HepG2 (cell line): ENCODE data around the gene IL27RA. TPM values are rescaled to one million over a fixed set of nuclear protein-coding genes. Genes with fewer than 3 reads are reported as not detected.

Experiments used
- ATAC-seq: fragments of 200-7000 bp; cut with Tn5 transposase; 3 replicates; pipeline ENCODE4 v1.9.1; 2020; ENCODE audit warnings: mild to moderate bottlenecking, moderate library complexity
- BruUV-seq: library from RNA; stranded (reverse); fragments of 400-500 nt; replicated peaks from 2 replicates; lab custom pipeline; 2021; lab: Mats Ljungman, UMichigan
- CTCF ChIA-PET: fragments of 300-600 bp; formaldehyde crosslinking; extraction: SDS; loops from one replicate; lab custom pipeline; 2021; ENCODE audit warnings: low total read pairs, inconsistent platforms, low intra/inter-chr PET ratio; lab: Yijun Ruan, JAX
- POLR2A ChIA-PET: fragments of 350-600 bp; sonication (Branson Sonifier 250); formaldehyde crosslinking; loops from one replicate; lab custom pipeline; 2020; ENCODE audit warnings: antibody characterized with exemption, inconsistent platforms; lab: Yijun Ruan, JAX
- DNase-seq: peaks from one replicate; pipeline ENCODE4 v3.0.0-alpha.2; 2015; ENCODE audit warnings: low spot score
- FAIRE-seq: peaks from 3 replicates; lab custom pipeline; 2011; peaks lifted over from hg19 to GRCh38; lab: Jason Lieb, UNC
- H2AFZ ChIP-seq: one replicate; pipeline ENCODE4 v1.6.1; 2011; ENCODE audit warnings: low read length, inconsistent platforms
- H3K27ac ChIP-seq: fragments of 300-600 bp; 3 replicates; pipeline ENCODE4 v1.8.0; 2011; ENCODE audit warnings: mixed run types, mild to moderate bottlenecking, mixed read lengths, low read length, inconsistent platforms; ENCODE audit not compliant: insufficient read depth; ENCODE audit errors: extremely low read length
- H3K27me3 ChIP-seq, 2 experiments: fragments of 200-600 bp in 1 of 2; 2 replicates in 1 of 2; 3 replicates in 1 of 2; pipeline versions ENCODE4 v1.6.0 to v1.8.0; 2011; ENCODE audit warnings: low read length in 2 of 2, mild to moderate bottlenecking in 2 of 2, moderate library complexity in 2 of 2, inconsistent platforms in 1 of 2; ENCODE audit not compliant: insufficient read depth in 2 of 2, control insufficient read depth in 1 of 2
- H3K36me3 ChIP-seq, 2 experiments: fragments of 200-600 bp in 1 of 2; replicated peaks in 1 of 2; 2 replicates in 1 of 2; 3 replicates in 1 of 2; pipeline versions ENCODE4 v1.5.1 to v1.8.0; 2011; ENCODE audit warnings: low read length in 2 of 2, inconsistent platforms in 1 of 2; ENCODE audit not compliant: insufficient read depth in 2 of 2, control insufficient read depth in 1 of 2
- H3K4me1 ChIP-seq: 2 replicates; pipeline ENCODE4 v1.5.1; 2012; ENCODE audit warnings: low read length, inconsistent platforms; ENCODE audit not compliant: insufficient read depth
- H3K4me2 ChIP-seq: 2 replicates; pipeline ENCODE4 v1.6.0; 2011; ENCODE audit warnings: low read depth, low read length, inconsistent platforms
- H3K4me3 ChIP-seq, 3 experiments: fragments of 200-600 bp in 1 of 3; sonication (generic), shearing (Covaris generic) in 1 of 3; replicated peaks in 1 of 3; 2 replicates each; pipeline ENCODE4 v1.5.1; 2011 to 2016; ENCODE audit warnings: low read length in 3 of 3, inconsistent platforms in 2 of 3, low read depth in 2 of 3, mild to moderate bottlenecking in 2 of 3, control low read depth in 1 of 3, mixed read lengths in 1 of 3; ENCODE audit not compliant: insufficient read depth in 1 of 3
- H3K79me2 ChIP-seq: one replicate; pipeline ENCODE4 v1.6.1; 2011; ENCODE audit warnings: low read length, inconsistent platforms; ENCODE audit not compliant: insufficient read depth
- H3K9ac ChIP-seq: 2 replicates; pipeline ENCODE4 v1.6.0; 2011; ENCODE audit warnings: mild to moderate bottlenecking, low read depth, low read length, inconsistent platforms; ENCODE audit not compliant: insufficient read depth
- H3K9me3 ChIP-seq: 2 replicates; pipeline ENCODE4 v1.5.1; 2012; ENCODE audit warnings: mild to moderate bottlenecking, low read length
- H4K20me1 ChIP-seq: 2 replicates; pipeline ENCODE4 v1.6.0; 2011; ENCODE audit warnings: inconsistent platforms, mild to moderate bottlenecking, low read length, moderate library complexity; ENCODE audit not compliant: insufficient read depth
- ARNTL ChIP-seq: sonication (generic); formaldehyde crosslinking; IDR thresholded peaks from 2 replicates; pipeline ENCODE4 v1.4.0; 2020; ENCODE audit warnings: mild to moderate bottlenecking, missing genetic modification reagents
- BCL6 ChIP-seq: IDR thresholded peaks from 2 replicates; pipeline ENCODE4 v1.6.1; 2016; ENCODE audit warnings: missing genetic modification reagents, missing compliant biosample characterization
- FOXP4 ChIP-seq: sonication (generic); formaldehyde crosslinking; IDR thresholded peaks from 2 replicates; pipeline ENCODE4 v1.4.0; 2020; ENCODE audit warnings: missing genetic modification reagents
- HNF4A ChIP-seq: sonication (generic); formaldehyde crosslinking; IDR thresholded peaks from 2 replicates; pipeline ENCODE4 v1.4.0; 2020; ENCODE audit warnings: missing genetic modification reagents
- LCORL ChIP-seq, 2 experiments: fragments of 450-650 bp in 1 of 2; sonication (generic) in 1 of 2; formaldehyde crosslinking in 1 of 2; IDR thresholded peaks; 2 replicates each; pipeline versions ENCODE4 v1.5.0 to v1.6.1; 2017 to 2020; ENCODE audit warnings: antibody characterized with exemption in 1 of 2, missing genetic modification reagents in 1 of 2
- MEF2D ChIP-seq: sonication (generic); formaldehyde crosslinking; IDR thresholded peaks from 2 replicates; pipeline ENCODE4 v1.5.1; 2020; ENCODE audit warnings: mild to moderate bottlenecking, missing genetic modification reagents
- MXD4 ChIP-seq: IDR thresholded peaks from 2 replicates; pipeline ENCODE4 v1.6.1; 2016; ENCODE audit warnings: mild to moderate bottlenecking, missing biosample characterization, missing genetic modification reagents
- MYC ChIP-seq: sonication (generic); formaldehyde crosslinking; IDR thresholded peaks from 2 replicates; pipeline ENCODE4 v1.9.0; 2021; ENCODE audit warnings: missing genetic modification reagents, borderline replicate concordance
- PATZ1 ChIP-seq: sonication (generic); formaldehyde crosslinking; IDR thresholded peaks from 2 replicates; pipeline ENCODE4 v1.4.0; 2020; ENCODE audit warnings: missing genetic modification reagents
- PHF8 ChIP-seq: sonication (generic); formaldehyde crosslinking; IDR thresholded peaks from 2 replicates; pipeline ENCODE4 v1.5.0; 2020; ENCODE audit warnings: missing genetic modification reagents
- POLR2A ChIP-seq, 2 experiments: IDR thresholded peaks; 2 replicates each; pipeline ENCODE4 v1.6.1; 2011; ENCODE audit warnings: low read depth in 2 of 2, low read length in 2 of 2, mild to moderate bottlenecking in 1 of 2, moderate library complexity in 1 of 2; ENCODE audit not compliant: insufficient read depth in 1 of 2
- SIN3A ChIP-seq: IDR thresholded peaks from 2 replicates; pipeline ENCODE4 v1.6.1; 2011; ENCODE audit warnings: low read depth, mild to moderate bottlenecking, control low read depth, low read length, borderline replicate concordance
- SPEN ChIP-seq: sonication (generic); formaldehyde crosslinking; IDR thresholded peaks from 2 replicates; pipeline ENCODE4 v1.5.1; 2020; ENCODE audit warnings: low read depth, mild to moderate bottlenecking, missing genetic modification reagents
- TGIF2 ChIP-seq: IDR thresholded peaks from 2 replicates; pipeline ENCODE4 v1.6.1; 2016; ENCODE audit warnings: control low read depth, missing compliant biosample characterization
- USF2 ChIP-seq, 2 experiments: sonication (generic) in 1 of 2; formaldehyde crosslinking in 1 of 2; IDR thresholded peaks; 2 replicates each; pipeline versions ENCODE4 v1.5.1 to v1.6.1; 2011 to 2020; ENCODE audit warnings: borderline replicate concordance in 1 of 2, low read depth in 1 of 2, low read length in 1 of 2, mild to moderate bottlenecking in 1 of 2, missing genetic modification reagents in 1 of 2, moderate library complexity in 1 of 2
- ZNF263 ChIP-seq: sonication (generic); formaldehyde crosslinking; IDR thresholded peaks from 2 replicates; pipeline ENCODE4 v1.4.0; 2020; ENCODE audit warnings: missing genetic modification reagents
- WGBS: methylation state at CpG from one replicate; pipeline ENCODE4 v1.1.6; 2017; ENCODE audit warnings: low lambda C conversion rate; 5-methylcytosine and 5-hydroxymethylcytosine counted together
- in situ Hi-C: cut with HindIII; loops from 2 replicates; pipeline ENCODE4 v1.10.0; 2017; ENCODE audit warnings: low pct_unique_long_range_greater_than_20kb; ENCODE audit not compliant: extremely low pct_ligation_motif_present
- intact Hi-C: fragments of 100-400 bp; cut with micrococcal nuclease; formaldehyde crosslinking; loops from one replicate; pipeline ENCODE4 v1.10.0; 2022; ENCODE audit not compliant: unreplicated experiment
- polyA plus RNA-seq, 8 experiments: library from polyadenylated mRNA; depleted of rRNA in 3 of 8; stranded (reverse) in 7 of 8; unstranded in 1 of 8; fragments of >200 nt; fragmentation: Illumina TruSeq in 4 of 8; extraction: Trizol in 4 of 8; gene quantifications; 2 replicates each; pipeline versions ENCODE4 v1.2.1 to v1.2.3, GENCODE V29; 2011 to 2016; ENCODE audit warnings: low read depth in 4 of 8, missing spikeins in 1 of 8, mixed read lengths in 1 of 8; ENCODE audit not compliant: insufficient read depth in 1 of 8
- total RNA-seq, 5 experiments: library from RNA; depleted of rRNA; stranded (reverse); fragments of >200 nt; fragmentation: Illumina TruSeq; extraction: Trizol; gene quantifications; 2 replicates each; pipeline ENCODE4 v1.2.3, GENCODE V29; 2016; ENCODE audit warnings: low read depth in 1 of 5

IL27RA gene
- total and polyA plus RNA-seq, 2 of the 13 experiments (the other 11 are each of a cell fraction or from before 2014, with no cell fraction given), result 3.5 to 8.1 TPM

- Histone ChIP-seq H3K27ac (peak overlapping the region; percentile 96), H3K27me3 (no peaks in the 10 kb centered on the region; a peak in 1 of 5 replicates), H2AFZ (peak overlapping the region; percentile 46), H3K9me3 (no peaks in the 10 kb centered on the region), H3K4me1 (peaks cover 19% of the 10 kb centered on the region), H4K20me1 (no peaks in the 10 kb centered on the region; the same call in 1 of the 2 replicates), H3K4me3 (peak overlapping the region; percentile 28 to 97 (median 87); a peak in 5 of 6 replicates), H3K36me3 (no peaks in the 10 kb centered on the region; a peak in 1 of 5 replicates), H3K79me2 (peaks cover 5% of the 10 kb centered on the region), H3K4me2 (peak overlapping the region; percentile 71), H3K9ac (peak overlapping the region; percentile 67)
- ATAC-seq, result no peak
- FAIRE-seq, result no peak
- ChIA-PET POLR2A (no interaction called here), CTCF (no interaction called here)
- in situ Hi-C loops, result no loop called here
- DNase-seq, result peak; percentile 58
- BruUV-seq, result no TSS peak
- 38% methylated on average over 14 of the region's 14 CpGs for whole genome bisulfite sequencing
- intact Hi-C loops, result loop anchor here (5.0 kb wide), 1 partner anchor 68 kb away; the partner anchor contains the start of gene MISP3
- TF ChIP-seq USF2 (IDR thresholded peaks at IDR 0.05; ENCODE audit: low read depth, low read length), result peak; percentile 61
- no peak; the same call in 1 of the 2 replicates for TF ChIP-seq USF2 (CRISPR knock-in tag; IDR thresholded peaks at IDR 0.05; ENCODE audit: borderline replicate concordance)
- peak; percentile 86 for TF ChIP-seq ZNF263 (CRISPR knock-in tag)
- 0 out of 2 replicates have a peak, but pooled peaks have one; percentile 1 for TF ChIP-seq BCL6 (CRISPR knock-in tag)
- no peak for TF ChIP-seq FOXP4 (CRISPR knock-in tag)
- TF ChIP-seq ARNTL (CRISPR knock-in tag), result 0 out of 2 replicates have a peak, but pooled peaks have one; percentile 10
- no peak for TF ChIP-seq SPEN (CRISPR knock-in tag)
- 0 out of 4 replicates have a peak, but pooled peaks of 1 of the 2 experiments have one; percentile 38 for TF ChIP-seq POLR2A (IDR thresholded peaks at IDR 0.05; ENCODE audit: insufficient read depth in 1 of 2, low read depth in 2 of 2, low read length in 2 of 2)
- peak; percentile 46; the same call in 1 of the 2 replicates for TF ChIP-seq MYC
- 0 out of 2 replicates have a peak, but pooled peaks have one; percentile 34 for TF ChIP-seq MEF2D (CRISPR knock-in tag)
- peak; percentile 7; the same call in 1 of the 2 replicates for TF ChIP-seq PATZ1 (CRISPR knock-in tag)
- peak; percentile 45 for TF ChIP-seq HNF4A (CRISPR knock-in tag)
- peak; percentile 94 for TF ChIP-seq TGIF2 (CRISPR knock-in tag)
- no peak for TF ChIP-seq PHF8 (CRISPR knock-in tag)
- TF ChIP-seq MXD4, result peak; percentile 87; the same call in 1 of the 2 replicates
- peak; percentile 62; the same call in 1 of the 2 replicates for TF ChIP-seq SIN3A
- TF ChIP-seq LCORL (IDR thresholded peaks at IDR 0.05), result no peak
- 0 out of 2 replicates have a peak, but pooled peaks have one; percentile 34 for TF ChIP-seq LCORL (CRISPR knock-in tag; IDR thresholded peaks at IDR 0.05)
Observed at GRCh38 chr19:14004619-14005348, 26.8 kb upstream of the IL27RA start.
